ENCODE results near the gene ARPC3.
"Not testable (repeated sequence)": the region's sequence is repeated elsewhere in the genome, so short reads cannot be mapped to it uniquely, and the experiment has no call there.

Gene ARPC3

DNA sequence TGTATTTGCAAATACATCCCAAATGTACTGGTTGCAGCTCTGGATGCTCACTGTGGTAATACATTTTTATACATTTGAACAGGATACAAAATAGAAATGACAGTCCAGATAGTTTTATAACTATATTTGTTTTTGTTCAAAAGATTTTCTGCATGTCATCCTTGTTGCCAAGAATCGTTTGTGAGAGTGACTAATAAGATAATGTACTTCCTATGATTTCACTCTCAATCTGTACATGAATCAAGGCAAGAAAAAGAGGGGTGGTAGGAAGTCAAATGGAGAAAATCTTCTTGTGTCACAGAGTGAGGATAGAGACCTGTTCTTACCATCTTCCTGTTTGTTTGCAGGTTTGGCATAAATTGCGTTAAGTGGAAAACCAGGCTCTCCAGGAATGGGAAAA lies 13.9 kb downstream of the ARPC3 start:
- DNase-seq, result no peak
- TF ChIP-seq POLR2A (IDR thresholded peaks at IDR 0.05; ENCODE audit: low read length), result no peak
- no peak for TF ChIP-seq GATA1 (IDR thresholded peaks at IDR 0.05; ENCODE audit: low read depth, low read length)

- DNase-seq, result peak; percentile 15 to 32
- TF ChIP-seq GATA1 (IDR thresholded peaks at IDR 0.05; ENCODE audit: low read depth, low read length) (no peak), POLR2A (IDR thresholded peaks at IDR 0.05; ENCODE audit: low read length) (no peak)
Observed at GRCh38 chr12:110431957-110432587, 18.1 kb downstream of the ARPC3 start.

DNA sequence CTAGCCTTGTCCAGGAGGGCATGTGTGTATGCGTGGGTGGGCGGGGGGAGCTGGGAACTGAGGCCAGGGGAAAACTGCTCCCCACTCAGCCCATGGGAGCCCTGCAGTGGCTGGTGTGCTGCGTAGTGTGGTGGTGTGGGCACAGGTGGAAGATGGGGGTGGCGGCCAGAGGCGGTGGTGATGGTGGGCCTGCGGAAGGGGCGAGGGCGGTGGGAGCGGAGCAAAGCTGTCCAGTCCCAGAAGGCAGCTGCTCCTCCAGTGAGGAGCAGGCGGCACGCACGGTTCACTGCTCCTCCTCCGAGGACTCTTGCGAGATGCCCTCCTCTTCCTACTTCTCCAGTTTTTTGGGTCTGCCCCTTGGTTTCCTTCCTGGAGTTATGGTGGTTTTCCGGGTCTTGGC lies 20.5 kb downstream of the ARPC3 start:
- not testable (repeated sequence) for DNase-seq

GRCh38 chr12:110426406-110426805 lies 23.7 kb downstream of the ARPC3 start:
- no peak for DNase-seq
- TF ChIP-seq POLR2A (IDR thresholded peaks at IDR 0.05; ENCODE audit: low read length), result no peak
- TF ChIP-seq GATA1 (IDR thresholded peaks at IDR 0.05; ENCODE audit: low read depth, low read length), result no peak

GRCh38 chr12:110424237-110424636 lies 25.9 kb downstream of the ARPC3 start:
- DNase-seq, result no peak
- TF ChIP-seq POLR2A (IDR thresholded peaks at IDR 0.05; ENCODE audit: low read length), result no peak
- no peak for TF ChIP-seq GATA1 (IDR thresholded peaks at IDR 0.05; ENCODE audit: low read depth, low read length)

DNA sequence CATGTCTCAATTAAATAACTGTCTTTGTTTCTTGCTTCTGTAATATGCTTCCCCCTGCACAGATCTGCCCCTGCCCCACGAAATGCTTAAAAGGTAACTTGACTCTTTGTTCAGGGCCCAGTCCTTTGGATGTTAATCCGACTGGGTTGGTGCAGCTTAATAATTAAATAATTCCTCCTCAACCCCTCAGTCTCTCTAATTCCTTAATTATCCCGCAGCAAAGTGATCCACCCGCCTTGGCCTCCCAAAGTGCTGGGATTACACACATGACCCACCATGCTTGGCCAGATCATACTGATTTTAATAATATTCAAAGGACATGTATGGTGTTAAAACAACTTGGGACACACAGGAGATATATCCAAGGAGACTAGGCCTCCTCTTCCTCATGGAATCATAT lies 28.4 kb downstream of the ARPC3 start:
- TF ChIP-seq POLR2A (IDR thresholded peaks at IDR 0.05; ENCODE audit: low read length) (no peak), GATA1 (IDR thresholded peaks at IDR 0.05; ENCODE audit: low read depth, low read length) (no peak)
- no peak for DNase-seq

DNA sequence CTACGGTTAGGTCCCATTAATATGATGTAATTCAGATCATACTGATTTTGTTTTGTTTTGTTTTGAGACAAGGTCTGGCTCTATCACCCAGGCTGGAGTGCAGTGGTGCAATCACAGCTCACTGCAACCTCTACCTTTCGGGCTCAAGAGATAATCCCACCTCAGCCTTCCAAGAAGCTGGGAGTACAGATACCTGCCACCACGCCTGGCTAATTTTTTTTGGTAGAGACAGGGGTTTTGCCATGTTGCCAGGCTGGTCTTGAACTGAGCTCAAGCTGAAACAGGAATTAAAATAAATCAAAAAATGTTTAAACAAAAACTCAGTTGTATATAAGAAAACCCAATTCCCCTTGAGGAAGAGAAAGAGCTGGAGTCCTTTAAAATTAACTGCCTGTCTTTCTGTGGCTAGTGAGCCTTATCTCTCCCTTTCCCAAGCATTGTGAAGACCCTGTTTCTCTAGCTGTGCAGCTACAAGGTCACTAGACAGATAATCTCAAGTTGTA lies 28.9 kb downstream of the ARPC3 start:
- DNase-seq, result no peak
- TF ChIP-seq GATA1 (IDR thresholded peaks at IDR 0.05; ENCODE audit: low read depth, low read length) (no peak), POLR2A (IDR thresholded peaks at IDR 0.05; ENCODE audit: low read length) (no peak)

- DNase-seq, result not testable (repeated sequence)
Observed at GRCh38 chr12:110420644-110421043, 29.5 kb downstream of the ARPC3 start.

GRCh38 chr12:110417113-110417512 lies 33.0 kb downstream of the ARPC3 start:
- DNase-seq, result not testable (repeated sequence)

- not testable (repeated sequence) for DNase-seq
Observed at GRCh38 chr12:110410086-110410485, 40.1 kb downstream of the ARPC3 start.

GRCh38 chr12:110405126-110405662 lies 44.9 kb downstream of the ARPC3 start:
- DNase-seq, result not testable (repeated sequence)

- DNase-seq, result peak; percentile 83 to 91
- TF ChIP-seq GATA1 (IDR thresholded peaks at IDR 0.05; ENCODE audit: low read depth, low read length) (no peak), POLR2A (IDR thresholded peaks at IDR 0.05; ENCODE audit: low read length) (peak; percentile 10)
Observed at GRCh38 chr12:110403976-110404682, 46.0 kb downstream of the ARPC3 start.

DNA sequence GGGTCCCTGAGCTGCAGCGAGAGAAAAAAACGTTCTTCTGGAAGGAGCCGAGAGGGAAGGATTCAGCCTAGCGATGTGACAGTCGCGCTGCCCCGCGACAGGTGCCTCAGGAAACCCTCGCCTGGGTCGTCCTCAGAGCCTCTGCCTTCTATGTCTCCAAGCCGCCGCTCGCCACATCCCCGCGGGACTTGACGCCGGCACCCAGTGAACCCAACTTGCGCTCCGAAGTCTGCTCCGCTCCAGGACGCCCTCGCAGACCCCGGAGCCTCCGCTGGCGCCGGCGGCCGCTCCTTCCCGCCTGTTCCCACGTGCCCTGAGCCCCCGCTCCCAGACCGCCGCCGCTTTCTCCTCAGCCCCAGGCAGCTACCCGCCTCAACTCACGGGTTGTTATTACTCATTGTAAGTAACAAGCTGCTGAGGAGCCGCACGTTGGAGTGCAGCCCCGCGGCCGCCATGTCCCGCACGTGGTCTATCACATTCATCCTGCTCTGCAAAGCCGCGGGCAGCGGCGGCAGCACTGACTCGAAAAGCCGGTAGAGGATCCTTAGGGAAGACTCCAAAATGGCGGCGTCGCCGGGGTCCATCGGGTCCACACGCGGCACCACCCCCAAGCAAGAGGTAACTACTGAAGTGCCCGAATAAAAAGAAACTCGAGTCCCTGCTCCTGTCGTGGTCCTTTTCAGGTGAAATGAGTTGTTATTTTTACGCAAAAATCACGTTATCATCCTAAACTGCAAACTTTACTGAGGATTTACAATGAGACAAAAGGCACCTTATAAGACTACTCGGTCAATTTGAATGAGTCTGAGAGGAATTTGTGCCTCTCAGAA lies 46.8 kb downstream of the ARPC3 start, which contains the start of gene ANAPC7:
TSS of gene ANAPC7 (minus strand) at position 563 of the 830 bp plus-strand sequence. CDS start at position 482, 81 bp downstream.
- TF ChIP-seq GATA1 (IDR thresholded peaks at IDR 0.05; ENCODE audit: low read depth, low read length) (no peak), POLR2A (IDR thresholded peaks at IDR 0.05; ENCODE audit: low read length) (peak; percentile 71)

More for the DNA sequence above, 46.8 kb downstream of the ARPC3 start, which contains the start of gene ANAPC7:
- DNase-seq, result peak; percentile 93 to 95
